ENCODE measurements around the gene GJC2. TPM values are rescaled to one million over a fixed set of nuclear protein-coding genes. Genes with fewer than 3 reads are reported as not detected.
"Not testable (repeated sequence)": the region's sequence is repeated elsewhere in the genome, so short reads cannot be mapped to it uniquely, and the experiment has no call there.

Gene GJC2
- total RNA-seq, 2 donors from 2014 or later, result 0.93 to 2.3 TPM

GRCh38 chr1:228184152-228184551 is 34.4 kb downstream of the GJC2 start:
- H3K36me3 ChIP-seq, result no peaks in the 10 kb centered on the region
- DNase-seq (ENCODE audit: low spot score), result no peak
- H3K27ac ChIP-seq, result no peak overlapping the region
- no peaks in the 10 kb centered on the region for H3K27me3 ChIP-seq
- peaks cover 0 to 7% of the 10 kb centered on the region in 2 donors for H3K9me3 ChIP-seq
- H3K4me3 ChIP-seq, result no peak overlapping the region
- no peaks in the 10 kb centered on the region for H3K4me1 ChIP-seq
- no peak for TF ChIP-seq CTCF (IDR thresholded peaks at IDR 0.05)

GRCh38 chr1:228185641-228185965 is 35.9 kb downstream of the GJC2 start:
- Histone ChIP-seq H3K27me3 (no peaks in the 10 kb centered on the region), H3K36me3 (no peaks in the 10 kb centered on the region), H3K27ac (no peak overlapping the region), H3K4me1 (no peaks in the 10 kb centered on the region), H3K4me3 (no peak overlapping the region), H3K9me3 (peaks cover 0 to 7% of the 10 kb centered on the region in 2 donors)
- no peak for TF ChIP-seq CTCF (IDR thresholded peaks at IDR 0.05)
- DNase-seq (ENCODE audit: low spot score), result no peak

- H3K4me1 ChIP-seq; H3K9me3 ChIP-seq; H3K4me3 ChIP-seq; H3K27ac ChIP-seq; DNase-seq (ENCODE audit: low spot score); H3K27me3 ChIP-seq; H3K36me3 ChIP-seq: not testable (repeated sequence)
Measured at GRCh38 chr1:228188249-228188648, 38.5 kb downstream of the GJC2 start.

- no peaks in the 10 kb centered on the region for H3K4me1 ChIP-seq
- H3K9me3 ChIP-seq, result peaks cover 0 to 7% of the 10 kb centered on the region in 2 donors
- TF ChIP-seq CTCF (IDR thresholded peaks at IDR 0.05), result no peak
- H3K4me3 ChIP-seq, result no peak overlapping the region
- H3K27me3 ChIP-seq, result no peaks in the 10 kb centered on the region
- DNase-seq (ENCODE audit: low spot score), result no peak
- no peak overlapping the region for H3K27ac ChIP-seq
- no peaks in the 10 kb centered on the region for H3K36me3 ChIP-seq
Measured at GRCh38 chr1:228190182-228190581, 40.5 kb downstream of the GJC2 start.

- Histone ChIP-seq H3K27ac (no peak overlapping the region), H3K9me3 (peaks cover 0 to 7% of the 10 kb centered on the region in 2 donors)
- no peak for TF ChIP-seq CTCF (IDR thresholded peaks at IDR 0.05)
Measured at GRCh38 chr1:228190778-228191177, 41.0 kb downstream of the GJC2 start.

GRCh38 chr1:228194436-228194835 is 44.7 kb downstream of the GJC2 start:
- no peaks in the 10 kb centered on the region for H3K36me3 ChIP-seq
- no peak overlapping the region for H3K27ac ChIP-seq
- H3K4me1 ChIP-seq, result no peaks in the 10 kb centered on the region
- H3K4me3 ChIP-seq, result no peak overlapping the region
- TF ChIP-seq CTCF (IDR thresholded peaks at IDR 0.05), result no peak
- no peak for DNase-seq (ENCODE audit: low spot score)
- peaks cover 0 to 11% of the 10 kb centered on the region in 2 donors for H3K9me3 ChIP-seq
- H3K27me3 ChIP-seq, result no peaks in the 10 kb centered on the region

More at GRCh38 chr1:228190778-228191177, 41.0 kb downstream of the GJC2 start:
- no peak for DNase-seq (ENCODE audit: low spot score)
- H3K27me3 ChIP-seq, result no peaks in the 10 kb centered on the region
- H3K36me3 ChIP-seq, result no peaks in the 10 kb centered on the region
- no peaks in the 10 kb centered on the region for H3K4me1 ChIP-seq
- H3K4me3 ChIP-seq, result no peak overlapping the region
